Upper lobe of left lung (tissue), 4 donors: ENCODE results near the gene PPP4R3B.

Experiments used
- CTCF ChIP-seq, 6 experiments: fragments of 450-650 bp in 4 of 6; fragments of 200-600 bp in 2 of 6; sonication (generic) in 2 of 6; IDR thresholded peaks; one replicate each; pipeline ENCODE4 v1.5.1; 2016 to 2019; ENCODE audit warnings: antibody characterized with exemption in 6 of 6
- EP300 ChIP-seq, 4 donors: sonication (generic); formaldehyde crosslinking; IDR thresholded peaks; one replicate each; pipeline ENCODE4 v1.5.1; 2017; ENCODE audit warnings: antibody characterized with exemption in 4 of 4, control low read depth in 2 of 4
- POLR2A ChIP-seq, 4 donors: fragments of 450-650 bp; IDR thresholded peaks; one replicate each; pipeline ENCODE4 v1.5.1; 2016 to 2017; ENCODE audit warnings: antibody characterized with exemption in 4 of 4, mild to moderate bottlenecking in 2 of 4
- POLR2AphosphoS5 ChIP-seq, 2 donors: sonication (generic); formaldehyde crosslinking; IDR thresholded peaks; one replicate each; pipeline ENCODE4 v1.5.1; 2017; ENCODE audit warnings: antibody characterized with exemption in 2 of 2

- TF ChIP-seq POLR2AphosphoS5 (IDR thresholded peaks at IDR 0.05) (no peak), CTCF (IDR thresholded peaks at IDR 0.05) (no peak), POLR2A (IDR thresholded peaks at IDR 0.05) (no peak), EP300 (IDR thresholded peaks at IDR 0.05) (no peak)
Measured at GRCh38 chr2:55604027-55604565, 13.3 kb downstream of the PPP4R3B start.
